ENCODE data around the gene CHRNB2.

GRCh38 chr1:154619181-154619948 lies 51.8 kb downstream of the CHRNB2 start:
- no peak for TF ChIP-seq CTCF (IDR thresholded peaks at IDR 0.05; ENCODE audit: low read depth, low read length)
- TF ChIP-seq EZH2phosphoT487 (IDR thresholded peaks at IDR 0.05; ENCODE audit: low read depth) = no peak

Data from OCI-LY3 (cell line).